GM12801 (cell line): Measurements from ENCODE around the gene MYH15.

Experiments used
- CTCF ChIP-seq: IDR thresholded peaks from one replicate; pipeline ENCODE4 v1.5.1; 2011; ENCODE audit warnings: control low read depth; ENCODE audit not compliant: insufficient read length; ENCODE audit errors: extremely low read depth

Gene MYH15

GRCh38 chr3:108546692-108547091, 36.3 kb upstream of the MYH15 start:
- no peak for TF ChIP-seq CTCF

GRCh38 chr3:108546247-108546646, 35.9 kb upstream of the MYH15 start:
- TF ChIP-seq CTCF: no peak

- TF ChIP-seq CTCF: no peak
These were observed 27.7 kb upstream of the MYH15 start for GRCh38 chr3:108538083-108538482.

GRCh38 chr3:108528459-108529252, 18.3 kb upstream of the MYH15 start:
- TF ChIP-seq CTCF: no peak

GRCh38 chr3:108527817-108528216, 17.4 kb upstream of the MYH15 start:
- TF ChIP-seq CTCF: no peak

- no peak for TF ChIP-seq CTCF
These were observed 16.7 kb upstream of the MYH15 start for GRCh38 chr3:108527109-108527508.

- TF ChIP-seq CTCF: no peak
These were observed 15.6 kb upstream of the MYH15 start for GRCh38 chr3:108525971-108526370.

GRCh38 chr3:108525256-108525655, 14.9 kb upstream of the MYH15 start:
- TF ChIP-seq CTCF: no peak
